ENCODE results near the gene ZNF277. TPM values are rescaled to one million over a fixed set of nuclear protein-coding genes. Genes with fewer than 3 reads are reported as not detected.
A peak's percentile ranks its signal among the peaks of the same experiment; 100 is the strongest.

ZNF277 gene
- total and polyA plus RNA-seq, 10 of the 15 experiments (the other 5 are each of a cell fraction or from before 2014, with no cell fraction given), result 10.6 to 33.9 (median 22.0) TPM

DNA sequence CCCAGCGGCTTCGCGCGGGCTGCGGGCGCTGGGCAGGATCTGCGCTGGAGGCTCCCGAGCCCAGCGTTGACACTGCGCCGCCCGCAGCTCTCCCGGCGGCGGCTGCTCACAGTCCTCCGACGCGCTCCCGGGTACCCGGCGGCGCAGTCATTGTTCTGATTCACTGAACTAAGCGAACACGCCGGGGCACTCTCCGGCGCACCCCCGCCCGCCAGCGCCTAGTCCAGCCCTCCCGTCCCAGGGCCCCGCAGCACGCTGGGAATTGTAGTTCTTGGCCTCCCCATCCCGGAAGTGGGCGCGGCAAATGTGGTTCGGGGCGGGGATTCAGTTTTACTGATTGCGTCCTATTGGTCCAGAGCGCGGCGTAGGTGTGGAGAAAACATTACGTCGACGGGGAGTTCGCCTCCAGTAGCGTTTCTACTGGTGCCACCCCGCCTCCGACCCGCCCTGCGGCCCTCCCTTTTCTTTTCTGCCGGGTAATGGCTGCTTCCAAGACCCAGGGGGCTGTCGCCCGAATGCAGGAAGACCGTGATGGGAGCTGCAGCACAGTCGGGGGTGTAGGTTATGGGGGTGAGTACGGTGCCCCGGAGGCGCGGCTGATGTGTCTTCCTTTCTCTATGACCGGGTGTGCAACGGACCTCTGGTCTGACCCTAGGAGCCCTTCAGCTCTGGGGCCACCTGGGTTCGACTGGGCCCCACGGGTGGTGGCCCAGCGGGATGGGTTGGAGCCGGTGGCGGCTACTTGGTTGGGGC lies at the start of gene ZNF277, which contains the start of gene DOCK4 (continued):
- peak; percentile 61; the same call in 1 of the 2 replicates for TF ChIP-seq RELB (IDR thresholded peaks at IDR 0.05; ENCODE audit: low read depth)
- peak; percentile 82 for TF ChIP-seq CREM (IDR thresholded peaks at IDR 0.05; ENCODE audit: low read depth)
- TF ChIP-seq NR2C1 (IDR thresholded peaks at IDR 0.05), result peak; percentile 65; the same call in 1 of the 2 replicates
- peak; percentile 87 for TF ChIP-seq SP1 (IDR thresholded peaks at IDR 0.05; ENCODE audit: low read depth, low read length)
- TF ChIP-seq JUND (IDR thresholded peaks at IDR 0.05; ENCODE audit: low read depth, low read length), result peak; percentile 55; the same call in 1 of the 2 replicates
- no peak for TF ChIP-seq TCF12 (IDR thresholded peaks at IDR 0.05; ENCODE audit: low read depth, low read length)
- TF ChIP-seq, protein P1, sequence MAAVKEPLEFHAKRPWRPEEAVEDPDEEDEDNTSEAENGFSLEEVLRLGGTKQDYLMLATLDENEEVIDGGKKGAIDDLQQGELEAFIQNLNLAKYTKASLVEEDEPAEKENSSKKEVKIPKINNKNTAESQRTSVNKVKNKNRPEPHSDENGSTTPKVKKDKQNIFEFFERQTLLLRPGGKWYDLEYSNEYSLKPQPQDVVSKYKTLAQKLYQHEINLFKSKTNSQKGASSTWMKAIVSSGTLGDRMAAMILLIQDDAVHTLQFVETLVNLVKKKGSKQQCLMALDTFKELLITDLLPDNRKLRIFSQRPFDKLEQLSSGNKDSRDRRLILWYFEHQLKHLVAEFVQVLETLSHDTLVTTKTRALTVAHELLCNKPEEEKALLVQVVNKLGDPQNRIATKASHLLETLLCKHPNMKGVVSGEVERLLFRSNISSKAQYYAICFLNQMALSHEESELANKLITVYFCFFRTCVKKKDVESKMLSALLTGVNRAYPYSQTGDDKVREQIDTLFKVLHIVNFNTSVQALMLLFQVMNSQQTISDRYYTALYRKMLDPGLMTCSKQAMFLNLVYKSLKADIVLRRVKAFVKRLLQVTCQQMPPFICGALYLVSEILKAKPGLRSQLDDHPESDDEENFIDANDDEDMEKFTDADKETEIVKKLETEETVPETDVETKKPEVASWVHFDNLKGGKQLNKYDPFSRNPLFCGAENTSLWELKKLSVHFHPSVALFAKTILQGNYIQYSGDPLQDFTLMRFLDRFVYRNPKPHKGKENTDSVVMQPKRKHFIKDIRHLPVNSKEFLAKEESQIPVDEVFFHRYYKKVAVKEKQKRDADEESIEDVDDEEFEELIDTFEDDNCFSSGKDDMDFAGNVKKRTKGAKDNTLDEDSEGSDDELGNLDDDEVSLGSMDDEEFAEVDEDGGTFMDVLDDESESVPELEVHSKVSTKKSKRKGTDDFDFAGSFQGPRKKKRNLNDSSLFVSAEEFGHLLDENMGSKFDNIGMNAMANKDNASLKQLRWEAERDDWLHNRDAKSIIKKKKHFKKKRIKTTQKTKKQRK (IDR thresholded peaks at IDR 0.05; ENCODE audit: low read depth, low read length), result peak; percentile 20; the same call in 1 of the 2 replicates
- TF ChIP-seq CBX3 (IDR thresholded peaks at IDR 0.05; ENCODE audit: borderline replicate concordance, low read depth), result no peak
- TF ChIP-seq HDAC6 (IDR thresholded peaks at IDR 0.05; ENCODE audit: unreplicated experiment), result peak; percentile 25
- TF ChIP-seq CREB1 (IDR thresholded peaks at IDR 0.05; ENCODE audit: low read depth), result peak; percentile 92
- peak; percentile 48 for TF ChIP-seq IRF3 (IDR thresholded peaks at IDR 0.05)
- TF ChIP-seq POU2F2 (IDR thresholded peaks at IDR 0.05; ENCODE audit: borderline replicate concordance, low read depth, low read length), result 0 out of 3 replicates have a peak, but pooled peaks have one; percentile 30
- 0 out of 2 replicates have a peak, but pooled peaks have one; percentile 53 for TF ChIP-seq CBFB (IDR thresholded peaks at IDR 0.05; ENCODE audit: low read depth)
- peak; percentile 80 for TF ChIP-seq NFYB (IDR thresholded peaks at IDR 0.05; ENCODE audit: insufficient read depth, low read depth, low read length)
- TF ChIP-seq ETV6 (conservative IDR thresholded peaks at IDR 0.05 in 1 of 2, IDR thresholded peaks at IDR 0.05 in 1 of 2; ENCODE audit: borderline replicate concordance in 1 of 2, low read depth in 1 of 2), result 0 out of 4 replicates have a peak, but pooled peaks of 1 of the 2 experiments have one; percentile 9
- peak; percentile 14 for TF ChIP-seq RELA (IDR thresholded peaks at IDR 0.05; ENCODE audit: borderline replicate concordance, partially characterized antibody)
- TF ChIP-seq RFX5 (IDR thresholded peaks at IDR 0.05; ENCODE audit: low read depth, low read length), result no peak
- TF ChIP-seq, protein P2, sequence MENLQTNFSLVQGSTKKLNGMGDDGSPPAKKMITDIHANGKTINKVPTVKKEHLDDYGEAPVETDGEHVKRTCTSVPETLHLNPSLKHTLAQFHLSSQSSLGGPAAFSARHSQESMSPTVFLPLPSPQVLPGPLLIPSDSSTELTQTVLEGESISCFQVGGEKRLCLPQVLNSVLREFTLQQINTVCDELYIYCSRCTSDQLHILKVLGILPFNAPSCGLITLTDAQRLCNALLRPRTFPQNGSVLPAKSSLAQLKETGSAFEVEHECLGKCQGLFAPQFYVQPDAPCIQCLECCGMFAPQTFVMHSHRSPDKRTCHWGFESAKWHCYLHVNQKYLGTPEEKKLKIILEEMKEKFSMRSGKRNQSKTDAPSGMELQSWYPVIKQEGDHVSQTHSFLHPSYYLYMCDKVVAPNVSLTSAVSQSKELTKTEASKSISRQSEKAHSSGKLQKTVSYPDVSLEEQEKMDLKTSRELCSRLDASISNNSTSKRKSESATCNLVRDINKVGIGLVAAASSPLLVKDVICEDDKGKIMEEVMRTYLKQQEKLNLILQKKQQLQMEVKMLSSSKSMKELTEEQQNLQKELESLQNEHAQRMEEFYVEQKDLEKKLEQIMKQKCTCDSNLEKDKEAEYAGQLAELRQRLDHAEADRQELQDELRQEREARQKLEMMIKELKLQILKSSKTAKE (IDR thresholded peaks at IDR 0.05; ENCODE audit: low read depth, poor library complexity, severe bottlenecking), result peak; percentile 16
- peak; percentile 76 for TF ChIP-seq RUNX3 (IDR thresholded peaks at IDR 0.05; ENCODE audit: low read length)
- TF ChIP-seq ESRRA (IDR thresholded peaks at IDR 0.05; ENCODE audit: low read length), result no peak
- TF ChIP-seq HDGF (IDR thresholded peaks at IDR 0.05), result peak; percentile 74
- TF ChIP-seq POLR2A (IDR thresholded peaks at IDR 0.05; ENCODE audit: low read depth, low read length), result peak; percentile 69
- peak; percentile 13 for TF ChIP-seq KLF5 (IDR thresholded peaks at IDR 0.05; ENCODE audit: partially characterized antibody)
